Measurements from ENCODE around the gene CXCL16.

CXCL16 gene

DNA sequence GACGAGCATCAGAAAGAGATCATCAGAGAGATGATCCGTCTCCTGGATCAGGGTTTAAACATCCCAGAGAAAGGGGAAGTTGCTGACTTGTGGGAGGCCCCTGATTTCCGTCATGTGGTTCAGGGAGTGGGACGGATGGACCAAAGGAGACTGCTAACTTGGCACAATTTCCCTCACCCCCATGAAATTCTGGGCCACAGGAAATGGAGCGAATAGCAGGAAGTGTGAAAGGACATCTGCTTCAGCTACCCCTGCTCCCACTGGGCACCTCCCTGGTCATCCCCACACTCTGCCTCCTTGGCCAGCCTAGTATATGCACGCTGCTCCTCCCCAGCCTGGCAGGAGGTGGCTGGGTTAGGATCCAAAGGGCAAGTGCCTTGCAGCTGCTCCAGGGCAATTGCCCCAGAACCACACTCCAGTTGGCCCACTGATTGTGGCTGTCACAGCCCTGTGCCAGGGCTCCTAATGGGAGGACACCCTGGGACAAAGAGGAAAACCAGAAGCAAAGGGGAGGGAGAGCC is 28.0 kb downstream of the CXCL16 start:
- H4K20me1 ChIP-seq (ENCODE audit: insufficient read depth, low read length, poor library complexity, severe bottlenecking), result peaks cover 4% of the 10 kb centered on the region
- no peaks in the 10 kb centered on the region; the same call in 1 of the 2 replicates for H3K36me3 ChIP-seq (ENCODE audit: insufficient read depth, low read length)
- no peaks in the 10 kb centered on the region for H3K27me3 ChIP-seq (ENCODE audit: insufficient read depth, low read length, poor library complexity, severe bottlenecking)
- H3K4me1 ChIP-seq (ENCODE audit: insufficient read depth, low read length, poor library complexity, severe bottlenecking), result peaks cover 46% of the 10 kb centered on the region
- H3K9ac ChIP-seq (ENCODE audit: low read depth, low read length, poor library complexity, severe bottlenecking), result peak overlapping the region; percentile 93
- TF ChIP-seq, protein P1, sequence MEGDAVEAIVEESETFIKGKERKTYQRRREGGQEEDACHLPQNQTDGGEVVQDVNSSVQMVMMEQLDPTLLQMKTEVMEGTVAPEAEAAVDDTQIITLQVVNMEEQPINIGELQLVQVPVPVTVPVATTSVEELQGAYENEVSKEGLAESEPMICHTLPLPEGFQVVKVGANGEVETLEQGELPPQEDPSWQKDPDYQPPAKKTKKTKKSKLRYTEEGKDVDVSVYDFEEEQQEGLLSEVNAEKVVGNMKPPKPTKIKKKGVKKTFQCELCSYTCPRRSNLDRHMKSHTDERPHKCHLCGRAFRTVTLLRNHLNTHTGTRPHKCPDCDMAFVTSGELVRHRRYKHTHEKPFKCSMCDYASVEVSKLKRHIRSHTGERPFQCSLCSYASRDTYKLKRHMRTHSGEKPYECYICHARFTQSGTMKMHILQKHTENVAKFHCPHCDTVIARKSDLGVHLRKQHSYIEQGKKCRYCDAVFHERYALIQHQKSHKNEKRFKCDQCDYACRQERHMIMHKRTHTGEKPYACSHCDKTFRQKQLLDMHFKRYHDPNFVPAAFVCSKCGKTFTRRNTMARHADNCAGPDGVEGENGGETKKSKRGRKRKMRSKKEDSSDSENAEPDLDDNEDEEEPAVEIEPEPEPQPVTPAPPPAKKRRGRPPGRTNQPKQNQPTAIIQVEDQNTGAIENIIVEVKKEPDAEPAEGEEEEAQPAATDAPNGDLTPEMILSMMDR (conservative IDR thresholded peaks at IDR 0.05; ENCODE audit: low read length), result no peak
- H3K4me2 ChIP-seq (ENCODE audit: low read depth, low read length, poor library complexity, severe bottlenecking), result peak overlapping the region; percentile 97
- peaks cover 54% of the 10 kb centered on the region for H3K79me2 ChIP-seq (ENCODE audit: insufficient read depth, low read length)
- no peak overlapping the region for H2AFZ ChIP-seq (ENCODE audit: low read length)
- H3K4me3 ChIP-seq (ENCODE audit: low read length, poor library complexity, severe bottlenecking), result peak overlapping the region; percentile 80
- H3K9me3 ChIP-seq (ENCODE audit: insufficient read depth, low read depth, low read length), result no peaks in the 10 kb centered on the region
- peaks cover 3% of the 10 kb centered on the region; the same call in 1 of the 2 replicates for H3F3A ChIP-seq (ENCODE audit: low read depth)
- no peaks in the 10 kb centered on the region for H3K9me2 ChIP-seq (replicated peaks; ENCODE audit: low read depth, low read length)

- Histone ChIP-seq H3K9ac (ENCODE audit: low read depth, low read length, poor library complexity, severe bottlenecking) (peak overlapping the region; percentile 93), H3K9me2 (replicated peaks; ENCODE audit: low read depth, low read length) (no peaks in the 10 kb centered on the region), H3K9me3 (ENCODE audit: insufficient read depth, low read depth, low read length) (no peaks in the 10 kb centered on the region), H3F3A (ENCODE audit: low read depth) (peaks cover 3% of the 10 kb centered on the region; the same call in 1 of the 2 replicates), H2AFZ (ENCODE audit: low read length) (peak overlapping the region; percentile 75), H3K4me2 (ENCODE audit: low read depth, low read length, poor library complexity, severe bottlenecking) (peak overlapping the region; percentile 97), H3K36me3 (ENCODE audit: insufficient read depth, low read length) (no peaks in the 10 kb centered on the region), H4K20me1 (ENCODE audit: insufficient read depth, low read length, poor library complexity, severe bottlenecking) (peaks cover 3% of the 10 kb centered on the region), H3K4me3 (ENCODE audit: low read length, poor library complexity, severe bottlenecking) (peak overlapping the region; percentile 80), H3K79me2 (ENCODE audit: insufficient read depth, low read length) (peaks cover 46% of the 10 kb centered on the region), H3K4me1 (ENCODE audit: insufficient read depth, low read length, poor library complexity, severe bottlenecking) (peaks cover 44% of the 10 kb centered on the region), H3K27me3 (ENCODE audit: insufficient read depth, low read length, poor library complexity, severe bottlenecking) (no peaks in the 10 kb centered on the region)
- no peak for TF ChIP-seq EZH2phosphoT487 (IDR thresholded peaks at IDR 0.05; ENCODE audit: borderline replicate concordance)
- TF ChIP-seq, protein P1 (conservative IDR thresholded peaks at IDR 0.05; ENCODE audit: low read length), result no peak
These were observed 28.8 kb downstream of the CXCL16 start for GRCh38 chr17:4710693-4711634.

GRCh38 chr17:4709794-4710692 is 29.7 kb downstream of the CXCL16 start, which contains the start of gene ARRB2:
TSS of gene ARRB2 (plus strand) at chr17:4710632. CDS start at chr17:4710722, 90 bp downstream.
- no peak for TF ChIP-seq EZH2phosphoT487 (IDR thresholded peaks at IDR 0.05; ENCODE audit: borderline replicate concordance)
- TF ChIP-seq, protein P1 (conservative IDR thresholded peaks at IDR 0.05; ENCODE audit: low read length), result peak; percentile 64
- H4K20me1 ChIP-seq (ENCODE audit: insufficient read depth, low read length, poor library complexity, severe bottlenecking), result no peaks in the 10 kb centered on the region

More at GRCh38 chr17:4709794-4710692, 29.7 kb downstream of the CXCL16 start, which contains the start of gene ARRB2:
- no peaks in the 10 kb centered on the region for H3K27me3 ChIP-seq (ENCODE audit: insufficient read depth, low read length, poor library complexity, severe bottlenecking)
- H3F3A ChIP-seq (ENCODE audit: low read depth), result peaks cover 3% of the 10 kb centered on the region; the same call in 1 of the 2 replicates
- H3K79me2 ChIP-seq (ENCODE audit: insufficient read depth, low read length), result peaks cover 42% of the 10 kb centered on the region
- peak within 1 kb of the TSS; percentile 93 for H3K9ac ChIP-seq (ENCODE audit: low read depth, low read length, poor library complexity, severe bottlenecking)
- H3K36me3 ChIP-seq (ENCODE audit: insufficient read depth, low read length), result no peaks in the 10 kb centered on the region
- peaks cover 39% of the 10 kb centered on the region for H3K4me1 ChIP-seq (ENCODE audit: insufficient read depth, low read length, poor library complexity, severe bottlenecking)
- no peaks in the 10 kb centered on the region for H3K9me2 ChIP-seq (replicated peaks; ENCODE audit: low read depth, low read length)
- H3K4me2 ChIP-seq (ENCODE audit: low read depth, low read length, poor library complexity, severe bottlenecking), result peak within 1 kb of the TSS; percentile 97
- H3K9me3 ChIP-seq (ENCODE audit: insufficient read depth, low read depth, low read length), result no peaks in the 10 kb centered on the region
- peak within 1 kb of the TSS; percentile 80 for H3K4me3 ChIP-seq (ENCODE audit: low read length, poor library complexity, severe bottlenecking)
- peak within 1 kb of the TSS; percentile 86 for H2AFZ ChIP-seq (ENCODE audit: low read length)

Measured in Loucy (cell line).